ENCODE measurements around the gene MED9. TPM values are rescaled to one million over a fixed set of nuclear protein-coding genes. Genes with fewer than 3 reads are reported as not detected.

Gene MED9
- total RNA-seq, 1 experiment from 2014 or later, result 28.3 TPM

GRCh38 chr17:17472333-17472920 is 4.4 kb upstream of the MED9 start:
- Histone ChIP-seq H3K27ac (ENCODE audit: low read length) (no peak overlapping the region), H3K36me3 (ENCODE audit: low read depth, low read length) (no peaks in the 10 kb centered on the region), H3K9me2 (replicated peaks; ENCODE audit: low read length) (no peaks in the 10 kb centered on the region), H3K27me3 (ENCODE audit: low read length) (peaks cover 7% of the 10 kb centered on the region; the same call in 1 of the 2 replicates), H3K9me3 (ENCODE audit: low read length) (no peaks in the 10 kb centered on the region), H3F3A (ENCODE audit: low read length, unreplicated experiment) (no peaks in the 10 kb centered on the region), H3K9ac (ENCODE audit: low read length) (no peak overlapping the region), H4K20me1 (ENCODE audit: low read length) (no peaks in the 10 kb centered on the region), H2AFZ (ENCODE audit: low read length) (peak overlapping the region; percentile 33; the same call in 1 of the 2 replicates), H3K4me1 (ENCODE audit: insufficient read depth, low read length) (peaks cover 6% of the 10 kb centered on the region), H3K4me3 (ENCODE audit: low read length) (no peak overlapping the region), H3K79me2 (ENCODE audit: low read length) (peaks cover 6% of the 10 kb centered on the region), H3K4me2 (ENCODE audit: low read length) (peak overlapping the region; percentile 47; the same call in 1 of the 2 replicates)
- intact Hi-C loops (cut with micrococcal nuclease), result loop anchor here (1.0 kb wide), 1 partner anchor 37 kb away; no protein-coding TSS in a partner anchor
- POLR2A ChIA-PET (ENCODE audit: unreplicated experiment), result no interaction called here
- peak; percentile 28 for DNase-seq
- no peak for ATAC-seq
- no peak for TF ChIP-seq CTCF (conservative IDR thresholded peaks at IDR 0.05; ENCODE audit: low read depth, low read length)
- no peak for TF ChIP-seq EZH2 (IDR thresholded peaks at IDR 0.05; ENCODE audit: low read length, unreplicated experiment)
- no peak for TF ChIP-seq EZH2phosphoT487 (IDR thresholded peaks at IDR 0.05; ENCODE audit: borderline replicate concordance, low read length)
- BruUV-seq (replicated peaks), result no TSS peak
- CTCF ChIA-PET, result interaction anchor here (0.7 kb wide), 1 partner anchor 37 kb away, joined by 7 read pairs; no protein-coding TSS in a partner anchor

- ATAC-seq (no peak), DNase-seq (no peak)
- POLR2A ChIA-PET (ENCODE audit: unreplicated experiment), result no interaction called here
- 0 out of 2 replicates have a peak, but pooled peaks cover 4% of the 10 kb centered on the region for H4K20me1 ChIP-seq (ENCODE audit: low read length)
- no peak overlapping the region for H3K9ac ChIP-seq (ENCODE audit: low read length)
- H3K27me3 ChIP-seq (ENCODE audit: low read length), result peaks cover 7% of the 10 kb centered on the region; the same call in 1 of the 2 replicates
- H3K4me1 ChIP-seq (ENCODE audit: insufficient read depth, low read length), result peaks cover 15% of the 10 kb centered on the region
- peaks cover 3% of the 10 kb centered on the region; the same call in 1 of the 2 replicates for H3K36me3 ChIP-seq (ENCODE audit: low read depth, low read length)
- H3K4me2 ChIP-seq (ENCODE audit: low read length), result no peak overlapping the region
- H3K79me2 ChIP-seq (ENCODE audit: low read length), result peaks cover 25% of the 10 kb centered on the region
- no peaks in the 10 kb centered on the region for H3K9me2 ChIP-seq (replicated peaks; ENCODE audit: low read length)
- H2AFZ ChIP-seq (ENCODE audit: low read length), result no peak overlapping the region
- intact Hi-C loops (cut with micrococcal nuclease), result no loop called here
- no peaks in the 10 kb centered on the region for H3K9me3 ChIP-seq (ENCODE audit: low read length)
- TF ChIP-seq EZH2phosphoT487 (IDR thresholded peaks at IDR 0.05; ENCODE audit: borderline replicate concordance, low read length), result no peak
- TF ChIP-seq CTCF (conservative IDR thresholded peaks at IDR 0.05; ENCODE audit: low read depth, low read length), result no peak
- no peak for TF ChIP-seq EZH2 (IDR thresholded peaks at IDR 0.05; ENCODE audit: low read length, unreplicated experiment)
- H3F3A ChIP-seq (ENCODE audit: low read length, unreplicated experiment), result no peaks in the 10 kb centered on the region
- no peak overlapping the region for H3K4me3 ChIP-seq (ENCODE audit: low read length)
- no TSS peak for BruUV-seq (replicated peaks)
- CTCF ChIA-PET, result no interaction called here
- no peak overlapping the region for H3K27ac ChIP-seq (ENCODE audit: low read length)
Measured at GRCh38 chr17:17474341-17474740, 2.5 kb upstream of the MED9 start.

GRCh38 chr17:17479209-17479608 is 2.4 kb downstream of the MED9 start:
- Histone ChIP-seq H3K4me3 (ENCODE audit: low read length) (no peak overlapping the region), H3F3A (ENCODE audit: low read length, unreplicated experiment) (no peaks in the 10 kb centered on the region), H3K9ac (ENCODE audit: low read length) (no peak overlapping the region), H3K36me3 (ENCODE audit: low read depth, low read length) (peaks cover 13% of the 10 kb centered on the region; the same call in 1 of the 2 replicates), H3K27ac (ENCODE audit: low read length) (no peak overlapping the region), H3K9me3 (ENCODE audit: low read length) (no peaks in the 10 kb centered on the region), H4K20me1 (ENCODE audit: low read length) (peaks cover 23% of the 10 kb centered on the region; the same call in 1 of the 2 replicates), H3K4me2 (ENCODE audit: low read length) (peak overlapping the region; percentile 94; the same call in 1 of the 2 replicates), H2AFZ (ENCODE audit: low read length) (no peak overlapping the region), H3K27me3 (ENCODE audit: low read length) (no peaks in the 10 kb centered on the region), H3K9me2 (replicated peaks; ENCODE audit: low read length) (no peaks in the 10 kb centered on the region), H3K4me1 (ENCODE audit: insufficient read depth, low read length) (peaks cover 21% of the 10 kb centered on the region), H3K79me2 (ENCODE audit: low read length) (peaks cover 74% of the 10 kb centered on the region)
- BruUV-seq (replicated peaks), result no TSS peak
- DNase-seq, result no peak
- CTCF ChIA-PET, result no interaction called here
- TF ChIP-seq EZH2phosphoT487 (IDR thresholded peaks at IDR 0.05; ENCODE audit: borderline replicate concordance, low read length), result no peak
- no peak for TF ChIP-seq EZH2 (IDR thresholded peaks at IDR 0.05; ENCODE audit: low read length, unreplicated experiment)
- no peak for TF ChIP-seq CTCF (conservative IDR thresholded peaks at IDR 0.05; ENCODE audit: low read depth, low read length)
- no peak for ATAC-seq
- intact Hi-C loops (cut with micrococcal nuclease), result no loop called here
- POLR2A ChIA-PET (ENCODE audit: unreplicated experiment), result no interaction called here

Data from PC-3 (cell line).